B cell (primary cell): ENCODE results near the gene BCL2. TPM values are rescaled to one million over a fixed set of nuclear protein-coding genes. Genes with fewer than 3 reads are reported as not detected.

Experiments used
- ATAC-seq: fragments of 200-7000 bp; cut with Tn5 transposase; one replicate; pipeline ENCODE4 v1.10.0; 2021; ENCODE audit warnings: low read depth, mild to moderate bottlenecking, moderate number of reproducible peaks, moderate library complexity
- CTCF ChIA-PET: fragments of 350-600 bp; sonication (Branson Sonifier 250); formaldehyde crosslinking; loops from one replicate; lab custom pipeline; 2021; ENCODE audit warnings: antibody characterized with exemption, inconsistent platforms; lab: Charles Lee
- POLR2A ChIA-PET: fragments of 350-600 bp; sonication (Branson Sonifier 250); formaldehyde crosslinking; loops from one replicate; lab custom pipeline; 2021; ENCODE audit warnings: antibody characterized with exemption; lab: Charles Lee
- DNase-seq: peaks from one replicate; pipeline ENCODE4 v3.0.0; 2013
- H2AFZ ChIP-seq: 2 replicates; pipeline ENCODE4 v1.6.1; 2012; ENCODE audit warnings: mild to moderate bottlenecking, low read depth, low read length; ENCODE audit not compliant: insufficient read depth, poor library complexity, severe bottlenecking
- H3K27ac ChIP-seq, 2 donors: 1 replicate in 1 of 2; 2 replicates in 1 of 2; pipeline ENCODE4 v1.5.1; 2012 to 2013; ENCODE audit warnings: low read length in 2 of 2, mild to moderate bottlenecking in 2 of 2, moderate library complexity in 1 of 2
- H3K27me3 ChIP-seq, 4 experiments: fragments of 200-600 bp in 1 of 4; sonication (generic) in 1 of 4; replicated peaks in 1 of 4; 1 replicate in 2 of 4; 2 replicates in 2 of 4; pipeline versions ENCODE4 v1.6.1 to v1.7.0; 2013 to 2016; ENCODE audit warnings: low read length in 3 of 4, mild to moderate bottlenecking in 2 of 4, mixed read lengths in 1 of 4, moderate library complexity in 1 of 4; ENCODE audit not compliant: insufficient read depth in 4 of 4, control insufficient read depth in 3 of 4; ENCODE audit errors: control extremely low read depth in 1 of 4
- H3K36me3 ChIP-seq, 2 experiments: replicated peaks in 1 of 2; 1 replicate in 1 of 2; 2 replicates in 1 of 2; pipeline versions ENCODE4 v1.6.1 to v1.7.1; 2013; ENCODE audit warnings: low read length in 1 of 2; ENCODE audit not compliant: insufficient read depth in 2 of 2, control insufficient read depth in 1 of 2; ENCODE audit errors: control extremely low read depth in 1 of 2, extremely low read depth in 1 of 2
- H3K4me1 ChIP-seq, 2 donors: fragments of 200-600 bp in 1 of 2; sonication (generic) in 1 of 2; 1 replicate in 1 of 2; 2 replicates in 1 of 2; pipeline versions ENCODE4 v1.5.1 to v1.6.1; 2013 to 2017; ENCODE audit warnings: low read length in 2 of 2; ENCODE audit not compliant: control insufficient read depth in 2 of 2, insufficient read depth in 2 of 2
- H3K4me2 ChIP-seq: replicated peaks from 2 replicates; pipeline ENCODE3; 2012; ENCODE audit warnings: mild to moderate bottlenecking, low read depth, low read length; ENCODE audit not compliant: poor library complexity, severe bottlenecking
- H3K4me3 ChIP-seq, 5 experiments: fragments of 200-600 bp in 1 of 5; sonication (generic) in 1 of 5; 1 replicate in 3 of 5; 2 replicates in 2 of 5; pipeline versions ENCODE4 v1.5.1 to v1.7.0; 2011 to 2016; ENCODE audit warnings: low read length in 4 of 5, mild to moderate bottlenecking in 4 of 5, low read depth in 2 of 5, control low read depth in 1 of 5, moderate library complexity in 1 of 5; ENCODE audit not compliant: insufficient read depth in 1 of 5; ENCODE audit errors: control extremely low read depth in 1 of 5, extremely low read depth in 1 of 5
- H3K79me2 ChIP-seq: fragments of 200-600 bp; sonication (generic); one replicate; pipeline ENCODE4 v1.6.0; 2016; ENCODE audit warnings: low read length; ENCODE audit not compliant: control insufficient read depth, insufficient read depth
- H3K9ac ChIP-seq: fragments of 200-600 bp; sonication (generic); 2 replicates; pipeline ENCODE4 v1.6.1; 2017; ENCODE audit warnings: mild to moderate bottlenecking, low read length, moderate library complexity
- H3K9me3 ChIP-seq, 3 donors: one replicate each; pipeline versions ENCODE4 v1.6.1 to v1.7.1; 2013; ENCODE audit warnings: low read length in 2 of 3; ENCODE audit not compliant: control insufficient read depth in 2 of 3, insufficient read depth in 1 of 3; ENCODE audit errors: control extremely low read depth in 1 of 3
- H4K20me1 ChIP-seq: 2 replicates; pipeline ENCODE4 v1.6.0; 2012; ENCODE audit warnings: mild to moderate bottlenecking, low read length; ENCODE audit not compliant: insufficient read depth, control insufficient read depth, poor library complexity, severe bottlenecking
- H3K27ac Mint-ChIP-seq: one replicate; pipeline ENCODE4 v1.8.0; 2021; ENCODE audit warnings: mixed read lengths
- H3K27me3 Mint-ChIP-seq: one replicate; pipeline ENCODE4 v1.8.0; 2021; ENCODE audit warnings: mixed read lengths
- H3K4me1 Mint-ChIP-seq: one replicate; pipeline ENCODE4 v1.8.0; 2021; ENCODE audit warnings: mixed read lengths
- H3K4me3 Mint-ChIP-seq: one replicate; pipeline ENCODE4 v1.8.0; 2021; ENCODE audit warnings: mixed read lengths
- H3K9me3 Mint-ChIP-seq: one replicate; pipeline ENCODE4 v1.8.0; 2022; ENCODE audit warnings: mixed read lengths; ENCODE audit not compliant: insufficient read depth
- EZH2 ChIP-seq: IDR thresholded peaks from 2 replicates; pipeline ENCODE4 v1.6.1; 2012; ENCODE audit warnings: borderline replicate concordance, low read depth, mild to moderate bottlenecking, moderate library complexity, low read length; ENCODE audit not compliant: insufficient read depth, poor library complexity, severe bottlenecking
- WGBS: methylation state at CpG from one replicate; pipeline ENCODE4 v1.1.5; 2013; ENCODE audit warnings: missing lambda C conversion rate; ENCODE audit not compliant: insufficient coverage; 5-methylcytosine and 5-hydroxymethylcytosine counted together
- intact Hi-C: fragments of 100-400 bp; cut with micrococcal nuclease; formaldehyde crosslinking; loops from one replicate; pipeline ENCODE4 v1.10.0; 2022
- polyA plus RNA-seq: library from polyadenylated mRNA; depleted of rRNA; stranded (reverse); fragments of >200 nt; gene quantifications from 2 replicates; pipeline ENCODE4 v1.2.3, GENCODE V29; 2012
- total RNA-seq, 2 donors: library from RNA; stranded (reverse); fragments of 120-200 nt in 1 of 2; gene quantifications; 1 replicate in 1 of 2; 2 replicates in 1 of 2; pipeline versions ENCODE4 v1.2.3 to v1.2.4, GENCODE V29; 2013 to 2022
- TF ChIP-seq, protein P1 (sequence below): fragments of 200-600 bp; IDR thresholded peaks from one replicate; pipeline ENCODE4 v1.8.0; 2022; ENCODE audit warnings: antibody characterized with exemption, mild to moderate bottlenecking

The BCL2 gene
- total and polyA plus RNA-seq, 2 donors (not counting 1 experiment from before 2014, with no cell fraction given): 27.6 to 144 TPM

DNA sequence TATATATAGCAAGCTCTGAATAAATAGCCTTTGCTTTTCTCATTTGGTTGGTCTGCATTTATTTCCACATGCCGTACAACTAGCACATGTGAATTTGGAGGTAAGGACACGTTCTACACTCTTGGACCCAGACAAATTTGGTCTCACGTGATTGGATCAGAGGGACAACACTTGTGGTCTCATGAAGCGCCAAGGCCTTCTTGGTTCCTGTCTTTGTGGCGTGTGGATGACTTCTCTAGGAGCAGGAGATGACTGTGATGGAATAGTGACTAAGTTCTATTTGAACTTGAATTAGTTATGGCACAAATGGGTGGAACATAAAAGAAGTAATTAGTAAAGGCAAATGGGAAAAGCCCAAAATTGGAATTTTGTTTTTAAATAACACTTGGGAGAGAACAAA lies 206.9 kb downstream of the BCL2 start:
- intact Hi-C loops: no loop called here
- Histone ChIP-seq H3K36me3 (no peaks in the 10 kb centered on the region), H3K27me3 (no peaks in the 10 kb centered on the region), H3K27ac (no peak overlapping the region), H3K9me3 (peaks cover 0 to 6% (median 6%) of the 10 kb centered on the region in 3 donors), H3K4me1 (peaks cover 16 to 18% of the 10 kb centered on the region in 2 donors), H3K79me2 (no peaks in the 10 kb centered on the region), H3K9ac (no peak overlapping the region), H3K4me2 (no peak overlapping the region), H2AFZ (no peak overlapping the region), H4K20me1 (no peaks in the 10 kb centered on the region), H3K4me3 (no peak overlapping the region)
- Mint-ChIP-seq H3K4me3 (no peak overlapping the region), H3K4me1 (peaks cover 21% of the 10 kb centered on the region), H3K27ac (no peak overlapping the region), H3K9me3 (peaks cover 5% of the 10 kb centered on the region), H3K27me3 (peaks cover 15% of the 10 kb centered on the region)
- no peak for DNase-seq
- ChIA-PET POLR2A (no interaction called here), CTCF (interaction anchor here (1.0 to 1.4 kb wide), 3 partner anchors 103 to 210 kb away, joined by 3 to 5 read pairs (median 4); no protein-coding TSS in a partner anchor)
- no peak for TF ChIP-seq EZH2
- TF ChIP-seq, protein P1, sequence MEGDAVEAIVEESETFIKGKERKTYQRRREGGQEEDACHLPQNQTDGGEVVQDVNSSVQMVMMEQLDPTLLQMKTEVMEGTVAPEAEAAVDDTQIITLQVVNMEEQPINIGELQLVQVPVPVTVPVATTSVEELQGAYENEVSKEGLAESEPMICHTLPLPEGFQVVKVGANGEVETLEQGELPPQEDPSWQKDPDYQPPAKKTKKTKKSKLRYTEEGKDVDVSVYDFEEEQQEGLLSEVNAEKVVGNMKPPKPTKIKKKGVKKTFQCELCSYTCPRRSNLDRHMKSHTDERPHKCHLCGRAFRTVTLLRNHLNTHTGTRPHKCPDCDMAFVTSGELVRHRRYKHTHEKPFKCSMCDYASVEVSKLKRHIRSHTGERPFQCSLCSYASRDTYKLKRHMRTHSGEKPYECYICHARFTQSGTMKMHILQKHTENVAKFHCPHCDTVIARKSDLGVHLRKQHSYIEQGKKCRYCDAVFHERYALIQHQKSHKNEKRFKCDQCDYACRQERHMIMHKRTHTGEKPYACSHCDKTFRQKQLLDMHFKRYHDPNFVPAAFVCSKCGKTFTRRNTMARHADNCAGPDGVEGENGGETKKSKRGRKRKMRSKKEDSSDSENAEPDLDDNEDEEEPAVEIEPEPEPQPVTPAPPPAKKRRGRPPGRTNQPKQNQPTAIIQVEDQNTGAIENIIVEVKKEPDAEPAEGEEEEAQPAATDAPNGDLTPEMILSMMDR: no peak
- ATAC-seq: no peak
- 89% methylated on average over 5 of the region's 5 CpGs for WGBS

GRCh38 chr18:63111671-63112402 lies 207.7 kb downstream of the BCL2 start:
- POLR2A ChIA-PET: no interaction called here
- CTCF ChIA-PET: interaction anchor here (0.5 to 1.4 kb wide), 5 partner anchors 31 to 211 kb away, joined by 3 to 5 read pairs (median 3); no protein-coding TSS in a partner anchor

More at GRCh38 chr18:63111671-63112402, 207.7 kb downstream of the BCL2 start:
- ATAC-seq (no peak), DNase-seq (no peak)
- no peak overlapping the region for H3K27ac Mint-ChIP-seq
- Histone ChIP-seq H4K20me1 (no peaks in the 10 kb centered on the region), H3K27ac (no peak overlapping the region), H3K79me2 (no peaks in the 10 kb centered on the region), H3K4me2 (peak overlapping the region; percentile 12), H3K9me3 (peaks cover 0 to 6% (median 6%) of the 10 kb centered on the region in 3 donors), H2AFZ (peak overlapping the region; percentile 26), H3K9ac (no peak overlapping the region), H3K36me3 (no peaks in the 10 kb centered on the region), H3K27me3 (no peaks in the 10 kb centered on the region), H3K4me1 (peaks cover 24 to 25% of the 10 kb centered on the region in 2 donors), H3K4me3 (no peak overlapping the region)
- intact Hi-C loops: no loop called here
- peaks cover 29% of the 10 kb centered on the region for H3K4me1 Mint-ChIP-seq
- TF ChIP-seq, protein P1: no peak
- no peak for TF ChIP-seq EZH2
- H3K4me3 Mint-ChIP-seq: no peak overlapping the region
- peaks cover 14% of the 10 kb centered on the region for H3K27me3 Mint-ChIP-seq
- WGBS: 0% methylated on average over 1 of the region's 4 CpGs
- peaks cover 5% of the 10 kb centered on the region for H3K9me3 Mint-ChIP-seq
